ENCODE results near the gene PCDHGA1. TPM values are rescaled to one million over a fixed set of nuclear protein-coding genes. Genes with fewer than 3 reads are reported as not detected.

The PCDHGA1 gene
- total RNA-seq, 1 experiment from 2014 or later, result 0.63 TPM

GRCh38 chr5:141411575-141411974 is 81.3 kb downstream of the PCDHGA1 start:
- H3K27me3 Mint-ChIP-seq (ENCODE audit: low read depth), result peaks cover 25% of the 10 kb centered on the region
- no CpG with 5 or more reads among the region's 3 CpGs for WGBS (ENCODE audit: extremely low coverage, insufficient read length, low lambda C conversion rate)
- no peaks in the 10 kb centered on the region for H3K9me3 ChIP-seq (ENCODE audit: control insufficient read depth, low read depth, low read length)

More at GRCh38 chr5:141411575-141411974, 81.3 kb downstream of the PCDHGA1 start:
- Mint-ChIP-seq H3K9me3 (peaks cover 34 to 42% of the 10 kb centered on the region in 2 experiments), H3K27ac (no peak overlapping the region), H3K4me1 (peaks cover 14 to 21% of the 10 kb centered on the region in 2 experiments), H3K36me3 (ENCODE audit: insufficient read depth in 1 of 3, low read depth in 3 of 3) (peaks cover 24 to 50% (median 34%) of the 10 kb centered on the region in 3 experiments), H3K4me3 (no peak overlapping the region)
- Histone ChIP-seq H3K56ac (ENCODE audit: insufficient read length, low read depth, low read length) (no peak overlapping the region), H3K9ac (ENCODE audit: extremely low read depth, insufficient read length, low read length) (no peak overlapping the region), H2BK15ac (ENCODE audit: low read depth, low read length) (no peak overlapping the region), H4K5ac (ENCODE audit: insufficient read length, low read depth, low read length) (no peak overlapping the region), H2BK120ac (ENCODE audit: low read depth, low read length, poor library complexity, severe bottlenecking) (no peak overlapping the region), H3K23ac (ENCODE audit: insufficient read length, low read depth, low read length) (no peak overlapping the region), H4K91ac (ENCODE audit: insufficient read length, low read depth, low read length) (no peak overlapping the region), H3K79me1 (ENCODE audit: insufficient read depth, low read depth, low read length, poor library complexity, severe bottlenecking) (no peaks in the 10 kb centered on the region), H2AFZ (ENCODE audit: low read length) (no peak overlapping the region), H3K4me1 (ENCODE audit: insufficient read depth, low read length) (no peaks in the 10 kb centered on the region), H2BK12ac (ENCODE audit: insufficient read length, low read depth, low read length) (no peak overlapping the region), H3K4me2 (ENCODE audit: insufficient read depth, insufficient read length, low read length) (no peak overlapping the region), H3K18ac (ENCODE audit: insufficient read length, low read depth, low read length) (no peak overlapping the region), H3K14ac (ENCODE audit: insufficient read depth, low read length) (no peak overlapping the region), H4K20me1 (ENCODE audit: control insufficient read depth, insufficient read depth, insufficient read length) (no peaks in the 10 kb centered on the region), H4K8ac (replicated peaks; ENCODE audit: insufficient read length, low read depth, low read length) (no peak overlapping the region), H3K27me3 (ENCODE audit: insufficient read depth, low read length) (no peaks in the 10 kb centered on the region; the same call in 1 of the 2 replicates), H3K4ac (ENCODE audit: low read depth, low read length) (no peak overlapping the region), H3T11ph (ENCODE audit: low read length) (no peak overlapping the region), H2BK20ac (ENCODE audit: low read depth, low read length, poor library complexity, severe bottlenecking) (no peak overlapping the region), H3K23me2 (ENCODE audit: insufficient read length, low read depth, low read length, poor library complexity, severe bottlenecking) (peaks cover 5% of the 10 kb centered on the region), H3K27ac (ENCODE audit: insufficient read length, low read depth, low read length) (no peak overlapping the region), H2AK5ac (ENCODE audit: insufficient read length, low read length) (no peak overlapping the region), H3K79me2 (ENCODE audit: insufficient read depth, low read length) (no peaks in the 10 kb centered on the region), H2BK5ac (ENCODE audit: insufficient read length, low read length) (no peak overlapping the region)
- no peak for DNase-seq
- TF ChIP-seq, protein P1, sequence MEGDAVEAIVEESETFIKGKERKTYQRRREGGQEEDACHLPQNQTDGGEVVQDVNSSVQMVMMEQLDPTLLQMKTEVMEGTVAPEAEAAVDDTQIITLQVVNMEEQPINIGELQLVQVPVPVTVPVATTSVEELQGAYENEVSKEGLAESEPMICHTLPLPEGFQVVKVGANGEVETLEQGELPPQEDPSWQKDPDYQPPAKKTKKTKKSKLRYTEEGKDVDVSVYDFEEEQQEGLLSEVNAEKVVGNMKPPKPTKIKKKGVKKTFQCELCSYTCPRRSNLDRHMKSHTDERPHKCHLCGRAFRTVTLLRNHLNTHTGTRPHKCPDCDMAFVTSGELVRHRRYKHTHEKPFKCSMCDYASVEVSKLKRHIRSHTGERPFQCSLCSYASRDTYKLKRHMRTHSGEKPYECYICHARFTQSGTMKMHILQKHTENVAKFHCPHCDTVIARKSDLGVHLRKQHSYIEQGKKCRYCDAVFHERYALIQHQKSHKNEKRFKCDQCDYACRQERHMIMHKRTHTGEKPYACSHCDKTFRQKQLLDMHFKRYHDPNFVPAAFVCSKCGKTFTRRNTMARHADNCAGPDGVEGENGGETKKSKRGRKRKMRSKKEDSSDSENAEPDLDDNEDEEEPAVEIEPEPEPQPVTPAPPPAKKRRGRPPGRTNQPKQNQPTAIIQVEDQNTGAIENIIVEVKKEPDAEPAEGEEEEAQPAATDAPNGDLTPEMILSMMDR (conservative IDR thresholded peaks at IDR 0.05), result no peak
